A673 (cell line): ENCODE data around the gene KAZN.

ENCODE experiments used
- CTCF ChIP-seq: fragments of 300-800, 200-600 bp; sonication (generic); conservative IDR thresholded peaks from 2 replicates; pipeline ENCODE4 v1.5.1; 2017; ENCODE audit warnings: low read depth, mild to moderate bottlenecking, antibody characterized with exemption, low read length, moderate library complexity, mixed read lengths
- EZH2 ChIP-seq: fragments of 200-600 bp; sonication (generic); IDR thresholded peaks from 2 replicates; pipeline ENCODE4 v1.6.1; 2017; ENCODE audit warnings: borderline replicate concordance, low read depth, mild to moderate bottlenecking, mixed read lengths, antibody characterized with exemption, low read length; ENCODE audit not compliant: poor library complexity, severe bottlenecking

GRCh38 chr1:14728516-14728915 lies 130.0 kb downstream of the KAZN start:
- no peak for TF ChIP-seq CTCF
- no peak for TF ChIP-seq EZH2
